Activated T-helper 2 cell treated with anti-CD3 and anti-CD28 coated beads, Interferon-gamma antibody, Interleukin-2, Interleukin-4, amounts not matched to agents 10 μg/mL and 5 μg/mL and 100 μg/mL, durations not matched to agents 14 hours and 24 hours and 36 hours (primary cell): ENCODE measurements around the gene C2orf49. TPM values are rescaled to one million over a fixed set of nuclear protein-coding genes. Genes with fewer than 3 reads are reported as not detected.

Experiments
- DNase-seq: peaks from one replicate; pipeline ENCODE4 v3.0.0; 2021; ENCODE audit warnings: low spot score
- H3K27ac Mint-ChIP-seq: one replicate; pipeline ENCODE4 v1.8.0; 2021; ENCODE audit warnings: mixed read lengths
- H3K27me3 Mint-ChIP-seq: one replicate; pipeline ENCODE4 v1.8.0; 2021; ENCODE audit warnings: low read depth, mixed read lengths
- H3K36me3 Mint-ChIP-seq: one replicate; pipeline ENCODE4 v1.8.0; 2021; ENCODE audit warnings: low read depth, mixed read lengths
- H3K4me1 Mint-ChIP-seq: one replicate; pipeline ENCODE4 v1.8.0; 2021; ENCODE audit warnings: low read depth, mixed read lengths
- H3K4me3 Mint-ChIP-seq: one replicate; pipeline ENCODE4 v1.8.0; 2021; ENCODE audit warnings: low read depth, mild to moderate bottlenecking, moderate library complexity, mixed read lengths
- H3K9me3 Mint-ChIP-seq: one replicate; pipeline ENCODE4 v1.8.0; 2021; ENCODE audit warnings: mixed read lengths
- intact Hi-C: fragments of 100-400 bp; cut with micrococcal nuclease; formaldehyde crosslinking; loops from one replicate; pipeline ENCODE4 v1.15.1; 2023
- total RNA-seq: library from RNA; stranded (reverse); gene quantifications from 2 replicates; pipeline ENCODE4 v1.2.3, GENCODE V29; 2022

C2orf49 gene
- total RNA-seq, 1 donor from 2014 or later = 19.0 TPM

DNA sequence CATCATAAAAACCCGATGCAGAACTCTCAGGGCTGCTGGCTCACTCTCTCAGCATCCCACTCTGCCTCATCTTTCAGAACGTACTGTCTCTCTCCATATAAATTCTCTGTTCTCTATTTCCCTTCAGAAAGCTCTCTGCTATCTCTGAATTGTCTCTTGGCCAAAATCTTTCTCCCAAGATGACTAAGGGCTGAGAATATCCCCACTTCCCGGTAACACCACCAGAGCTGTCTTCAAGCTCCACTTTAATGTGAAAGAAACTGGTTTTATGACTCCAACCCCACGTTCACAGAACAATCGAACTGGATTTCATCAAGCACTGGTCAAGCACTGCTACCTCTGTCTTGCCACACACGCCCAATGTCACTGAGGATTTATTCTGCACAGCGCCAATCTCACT lies 30.2 kb upstream of the C2orf49 start:
- Mint-ChIP-seq H3K36me3 (peaks cover 34% of the 10 kb centered on the region), H3K4me1 (peaks cover 13% of the 10 kb centered on the region)

DNA sequence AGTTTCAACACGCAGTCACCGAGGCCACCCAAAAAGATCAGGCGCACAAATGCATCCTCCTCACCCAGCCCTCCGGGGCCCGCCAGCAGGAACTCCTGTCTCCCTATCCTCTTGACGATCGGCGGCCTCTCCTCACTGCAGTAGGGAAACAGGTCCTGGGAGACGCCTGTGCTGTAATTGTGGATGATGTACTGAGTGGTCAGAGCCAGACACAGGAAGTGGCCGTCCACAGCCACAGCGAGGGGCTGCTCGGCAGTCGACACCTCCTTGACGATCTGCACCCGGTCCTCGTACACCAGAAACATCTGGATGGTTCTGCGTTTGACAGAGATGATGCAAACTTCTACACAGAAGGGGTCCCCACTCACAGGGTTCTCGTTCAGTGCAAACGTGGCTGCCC lies 29.8 kb upstream of the C2orf49 start:
- no peak for DNase-seq
- H3K36me3 Mint-ChIP-seq = peaks cover 32% of the 10 kb centered on the region
- H3K9me3 Mint-ChIP-seq = no peaks in the 10 kb centered on the region
- no peak overlapping the region for H3K27ac Mint-ChIP-seq
- H3K4me3 Mint-ChIP-seq = no peak overlapping the region
- peaks cover 10% of the 10 kb centered on the region for H3K4me1 Mint-ChIP-seq
- H3K27me3 Mint-ChIP-seq = no peaks in the 10 kb centered on the region
- intact Hi-C loops = no loop called here

More for the DNA sequence above, 30.2 kb upstream of the C2orf49 start:
- intact Hi-C loops = no loop called here
- H3K27ac Mint-ChIP-seq = no peak overlapping the region
- no peaks in the 10 kb centered on the region for H3K9me3 Mint-ChIP-seq
- H3K27me3 Mint-ChIP-seq = no peaks in the 10 kb centered on the region
- H3K4me3 Mint-ChIP-seq = no peak overlapping the region
- DNase-seq = no peak

DNA sequence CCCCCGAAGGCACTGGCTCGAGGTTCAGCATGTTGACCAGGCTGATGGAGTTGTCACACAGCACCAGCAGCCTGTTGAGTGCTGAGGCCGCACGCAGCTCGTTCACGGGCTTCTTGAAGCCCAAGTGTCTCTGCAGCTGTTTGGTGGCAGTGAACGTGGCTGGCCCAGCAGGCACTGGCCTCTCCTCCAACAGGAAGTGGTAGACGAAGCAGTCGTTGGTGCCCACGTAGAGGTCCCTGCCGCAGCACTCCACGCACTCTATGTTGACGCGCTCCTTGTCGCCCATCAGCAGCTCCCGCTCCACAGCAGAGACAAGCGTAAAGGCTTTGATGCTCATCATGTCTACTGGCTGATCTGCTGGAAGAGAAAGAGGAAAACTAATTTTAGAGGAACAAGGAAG lies 29.4 kb upstream of the C2orf49 start:
- DNase-seq = no peak
- Mint-ChIP-seq H3K4me3 (no peak overlapping the region), H3K27me3 (no peaks in the 10 kb centered on the region), H3K36me3 (peaks cover 28% of the 10 kb centered on the region), H3K9me3 (no peaks in the 10 kb centered on the region), H3K4me1 (peaks cover 6% of the 10 kb centered on the region), H3K27ac (no peak overlapping the region)
- intact Hi-C loops = no loop called here

DNA sequence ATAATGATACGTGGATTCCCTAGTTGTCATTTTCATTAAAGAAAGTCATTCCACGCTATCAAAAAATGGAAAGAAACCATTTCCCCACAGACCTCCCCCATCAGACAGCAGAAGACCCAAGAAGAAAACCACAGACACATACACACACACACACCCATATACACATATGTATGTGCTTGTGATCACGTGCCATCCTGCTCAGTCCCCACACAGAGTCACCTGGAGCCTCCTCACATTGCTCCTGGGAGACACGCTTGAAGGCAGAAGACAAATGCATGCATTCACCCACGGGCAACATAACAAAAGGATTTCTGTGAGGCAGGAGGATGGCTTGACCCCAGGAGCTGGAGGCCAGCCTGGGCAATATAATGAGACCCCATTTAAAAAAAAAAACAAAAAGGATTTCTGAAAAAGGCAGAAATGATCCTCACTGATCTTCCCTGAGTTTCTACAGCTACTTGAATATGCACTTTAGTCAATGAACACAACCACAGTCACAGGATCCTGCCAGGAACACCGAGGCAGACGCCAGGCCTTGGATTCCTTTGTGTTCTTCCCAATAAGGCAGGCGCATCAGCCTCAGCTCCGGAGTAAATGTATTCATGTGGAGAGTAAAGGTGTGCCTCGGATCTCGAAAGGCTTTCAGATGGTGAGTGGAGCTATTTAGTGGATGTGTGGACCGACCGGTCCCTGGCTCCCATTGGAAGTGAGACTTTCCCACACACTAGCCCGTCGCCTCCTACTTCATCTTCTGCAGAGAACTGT lies 28.8 kb upstream of the C2orf49 start:
- peaks cover 10% of the 10 kb centered on the region for H3K4me1 Mint-ChIP-seq
- no peaks in the 10 kb centered on the region for H3K9me3 Mint-ChIP-seq
- H3K36me3 Mint-ChIP-seq = peaks cover 26% of the 10 kb centered on the region
- DNase-seq = no peak
- H3K4me3 Mint-ChIP-seq = no peak overlapping the region
- no peak overlapping the region for H3K27ac Mint-ChIP-seq
- no peaks in the 10 kb centered on the region for H3K27me3 Mint-ChIP-seq
- intact Hi-C loops = no loop called here

DNA sequence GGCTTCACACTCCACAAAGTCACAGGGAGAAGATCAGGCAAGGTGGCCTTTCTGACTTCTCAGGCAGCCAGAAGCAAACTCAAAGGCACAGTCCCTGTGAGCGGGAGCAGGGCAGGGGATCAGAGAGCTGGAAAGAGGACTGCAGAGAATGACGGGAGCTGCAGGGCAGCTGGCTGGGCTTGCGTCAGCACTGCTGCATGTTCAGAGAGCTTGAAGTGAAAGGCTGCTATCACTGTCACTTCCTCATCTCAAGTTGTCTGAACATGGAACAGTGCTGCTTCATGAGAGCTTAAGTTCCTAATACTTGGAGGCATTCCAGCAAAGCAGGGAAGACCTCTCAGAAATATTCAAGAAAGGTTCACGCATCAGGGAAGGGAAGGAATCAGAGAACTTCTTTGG lies 28.2 kb upstream of the C2orf49 start:
- intact Hi-C loops = no loop called here
- Mint-ChIP-seq H3K36me3 (peaks cover 24% of the 10 kb centered on the region), H3K9me3 (no peaks in the 10 kb centered on the region), H3K4me3 (no peak overlapping the region), H3K4me1 (peaks cover 10% of the 10 kb centered on the region), H3K27me3 (no peaks in the 10 kb centered on the region), H3K27ac (no peak overlapping the region)
- no peak for DNase-seq

DNA sequence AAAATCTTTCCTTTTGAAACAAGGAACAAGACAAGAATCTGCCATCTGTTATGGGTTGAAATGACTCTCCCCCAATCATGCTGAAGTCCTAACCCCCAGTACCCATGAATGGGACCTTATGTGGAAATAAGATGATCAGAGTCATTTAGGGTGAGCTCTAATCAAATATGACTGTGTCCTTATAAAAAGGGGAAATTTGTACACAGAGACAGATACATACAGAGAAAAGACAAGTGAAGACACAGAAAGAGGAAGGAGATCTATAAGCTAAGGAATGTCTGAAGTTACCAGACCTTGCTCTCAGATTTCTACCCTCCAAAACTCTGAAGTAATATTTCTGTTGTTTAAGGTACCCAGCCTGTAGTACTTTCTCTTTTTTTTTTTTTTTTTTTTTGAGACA lies 23.5 kb upstream of the C2orf49 start:
- H3K27ac Mint-ChIP-seq = no peak overlapping the region
- no peaks in the 10 kb centered on the region for H3K9me3 Mint-ChIP-seq
- intact Hi-C loops = no loop called here
- no peak for DNase-seq
- H3K27me3 Mint-ChIP-seq = no peaks in the 10 kb centered on the region
- no peak overlapping the region for H3K4me3 Mint-ChIP-seq
- H3K4me1 Mint-ChIP-seq = peaks cover 16% of the 10 kb centered on the region
- peaks cover under 1% of the 10 kb centered on the region for H3K36me3 Mint-ChIP-seq

DNA sequence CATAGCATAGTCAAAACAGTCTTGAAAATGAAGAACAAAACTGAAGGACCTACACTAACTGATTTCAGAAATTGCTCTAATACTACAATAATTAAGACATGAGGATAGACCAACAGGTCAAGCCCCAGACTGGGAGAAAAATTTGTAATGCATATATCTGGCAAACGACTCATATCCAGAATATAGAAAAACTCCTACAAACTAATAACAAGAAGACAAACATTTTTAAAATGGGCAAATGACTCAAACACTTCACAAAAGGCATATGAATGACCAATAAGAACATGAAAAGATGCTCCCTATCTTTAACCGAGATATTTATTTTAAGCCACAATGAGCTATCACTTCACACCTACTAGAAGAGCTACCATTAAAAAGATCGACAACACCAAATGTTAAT lies 22.0 kb upstream of the C2orf49 start:
- intact Hi-C loops = no loop called here
- no peak for DNase-seq
- Mint-ChIP-seq H3K9me3 (no peaks in the 10 kb centered on the region), H3K27me3 (no peaks in the 10 kb centered on the region), H3K27ac (peak overlapping the region; percentile 4), H3K4me3 (no peak overlapping the region), H3K36me3 (no peaks in the 10 kb centered on the region), H3K4me1 (peaks cover 17% of the 10 kb centered on the region)

DNA sequence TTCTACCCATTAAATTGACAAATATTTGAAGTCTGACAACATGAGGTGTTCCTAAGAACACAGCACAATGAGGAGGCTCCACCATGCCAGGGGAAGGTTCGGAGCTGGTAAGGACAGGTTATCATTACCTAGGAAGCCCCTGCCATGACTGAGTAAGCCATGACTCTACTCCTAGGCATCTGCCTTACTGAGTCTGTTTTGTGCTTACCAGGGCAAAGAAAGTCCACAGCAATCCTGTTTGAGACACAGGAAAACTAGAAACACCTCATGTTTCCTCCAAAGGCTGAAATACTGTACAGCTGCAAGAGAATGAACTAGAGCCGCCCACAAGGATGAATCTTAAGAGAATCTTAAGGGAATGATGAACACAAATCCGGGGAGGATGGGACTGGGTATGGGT lies 19.4 kb upstream of the C2orf49 start:
- H3K9me3 Mint-ChIP-seq = no peaks in the 10 kb centered on the region
- no peaks in the 10 kb centered on the region for H3K27me3 Mint-ChIP-seq
- H3K27ac Mint-ChIP-seq = no peak overlapping the region
- H3K4me1 Mint-ChIP-seq = peaks cover 24% of the 10 kb centered on the region
- no peak for DNase-seq
- H3K36me3 Mint-ChIP-seq = peaks cover 5% of the 10 kb centered on the region
- no peak overlapping the region for H3K4me3 Mint-ChIP-seq
- intact Hi-C loops = no loop called here

DNA sequence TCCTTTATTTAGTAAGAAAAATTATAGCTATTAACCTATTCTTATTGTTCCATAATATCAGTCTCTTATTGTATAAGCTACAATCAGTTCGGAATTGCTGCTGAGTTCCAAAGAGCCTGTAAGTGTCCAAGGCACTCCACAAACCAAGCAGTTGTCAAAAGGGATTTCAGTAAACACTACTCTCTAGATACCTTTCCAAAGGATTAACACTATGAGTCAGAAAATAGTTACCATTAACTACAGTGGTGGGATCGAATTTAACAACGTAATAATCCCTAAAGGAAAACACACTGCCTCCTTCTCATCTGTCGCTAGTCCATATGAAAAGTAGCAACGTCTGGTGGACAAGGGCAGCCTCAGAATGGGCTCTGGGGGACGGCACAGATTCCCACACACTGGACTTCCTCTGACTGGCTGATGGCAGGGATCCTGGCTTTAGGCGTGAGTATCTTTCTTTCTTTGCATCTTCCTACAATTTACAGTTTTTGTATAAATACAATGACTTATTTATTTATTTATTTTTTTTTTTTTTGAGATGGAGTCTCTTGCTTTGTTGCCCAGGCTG lies 16.6 kb upstream of the C2orf49 start:
- intact Hi-C loops = no loop called here
- H3K9me3 Mint-ChIP-seq = no peaks in the 10 kb centered on the region
- no peak for DNase-seq

DNA sequence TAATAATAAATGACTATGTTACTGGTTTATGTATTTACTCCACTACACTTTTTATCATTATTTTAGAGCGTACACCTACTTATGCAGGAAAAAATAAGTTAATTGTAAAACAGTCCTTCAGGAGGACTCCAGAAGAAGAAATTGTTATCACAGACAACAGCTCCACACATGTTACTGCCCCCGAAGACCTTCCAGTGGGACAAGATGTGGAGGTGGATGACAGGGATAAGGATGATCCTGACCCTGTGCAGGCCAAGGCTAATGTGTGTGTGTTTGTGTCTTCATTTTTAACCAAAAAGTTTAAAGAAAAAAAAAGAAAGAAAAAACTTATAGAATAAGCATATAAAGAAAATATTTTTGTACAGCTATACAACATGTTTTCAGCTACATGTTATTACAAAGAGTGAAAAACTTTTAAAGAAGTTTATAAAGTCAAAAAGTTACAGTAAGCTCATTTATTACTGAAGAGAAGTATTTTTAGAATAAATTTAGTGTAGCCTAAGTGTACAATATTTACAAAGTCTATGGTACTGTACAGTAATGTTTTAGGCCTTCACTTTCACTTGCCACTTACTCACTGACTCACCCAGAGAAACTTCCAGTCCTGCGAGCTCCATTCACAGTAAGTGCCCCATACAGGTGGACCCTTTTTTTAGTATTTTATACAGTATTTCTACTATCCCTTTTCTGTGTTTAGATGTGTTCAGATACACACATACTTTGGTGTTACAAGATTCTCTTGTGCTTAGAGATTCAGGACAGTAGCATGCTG lies 15.3 kb upstream of the C2orf49 start:
- no peaks in the 10 kb centered on the region for H3K9me3 Mint-ChIP-seq
- H3K4me3 Mint-ChIP-seq = no peak overlapping the region
- no peak for DNase-seq
- H3K27ac Mint-ChIP-seq = no peak overlapping the region
- peaks cover 20% of the 10 kb centered on the region for H3K36me3 Mint-ChIP-seq
- intact Hi-C loops = no loop called here
- no peaks in the 10 kb centered on the region for H3K27me3 Mint-ChIP-seq
- H3K4me1 Mint-ChIP-seq = peaks cover 29% of the 10 kb centered on the region

More for the DNA sequence above, 16.6 kb upstream of the C2orf49 start:
- H3K4me3 Mint-ChIP-seq = no peak overlapping the region
- H3K36me3 Mint-ChIP-seq = peaks cover 19% of the 10 kb centered on the region
- peaks cover 28% of the 10 kb centered on the region for H3K4me1 Mint-ChIP-seq
- no peaks in the 10 kb centered on the region for H3K27me3 Mint-ChIP-seq
- H3K27ac Mint-ChIP-seq = no peak overlapping the region

DNA sequence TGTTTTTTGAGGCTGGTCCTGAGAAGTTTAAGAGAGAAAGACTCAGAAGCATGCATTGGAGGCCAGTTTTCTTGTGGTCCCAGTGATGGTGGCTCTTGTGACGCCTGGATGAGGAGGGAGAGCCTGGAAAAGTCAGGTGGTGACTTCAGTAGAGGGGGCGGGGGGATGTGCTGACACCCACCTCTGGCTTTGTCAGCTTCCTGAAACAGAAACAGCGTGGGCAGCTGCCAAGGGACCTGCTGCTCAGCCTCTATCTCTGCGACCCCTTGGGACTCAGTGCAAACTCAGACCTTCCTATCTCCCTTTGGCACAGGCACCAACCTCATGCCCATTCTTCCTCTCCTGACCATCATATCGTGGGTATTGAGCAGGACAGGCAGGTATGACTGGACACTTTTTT lies 14.2 kb upstream of the C2orf49 start:
- Mint-ChIP-seq H3K36me3 (peaks cover 23% of the 10 kb centered on the region), H3K9me3 (no peaks in the 10 kb centered on the region), H3K27me3 (no peaks in the 10 kb centered on the region), H3K4me1 (peaks cover 29% of the 10 kb centered on the region), H3K27ac (no peak overlapping the region), H3K4me3 (no peak overlapping the region)
- no peak for DNase-seq
- intact Hi-C loops = no loop called here

DNA sequence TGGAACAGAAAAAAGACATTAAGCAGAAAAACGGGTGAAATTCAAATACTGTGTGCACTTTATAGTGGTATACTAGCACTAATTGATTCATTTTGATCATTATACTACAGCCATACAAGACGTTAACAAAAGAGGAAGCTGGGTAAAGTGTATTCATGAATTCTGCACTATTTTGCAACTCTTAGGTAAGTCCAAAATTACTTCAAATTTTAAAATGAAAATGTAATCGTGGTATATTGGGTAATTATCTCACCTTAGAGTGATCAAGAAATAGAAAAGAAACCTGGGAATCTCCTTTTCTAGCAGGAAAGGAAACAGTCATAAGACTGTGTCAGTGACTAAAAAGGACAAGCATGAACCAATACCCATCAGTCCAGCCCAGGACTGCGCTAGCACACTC lies 13.2 kb upstream of the C2orf49 start:
- intact Hi-C loops = no loop called here
- Mint-ChIP-seq H3K9me3 (no peaks in the 10 kb centered on the region), H3K27me3 (no peaks in the 10 kb centered on the region), H3K36me3 (peaks cover 26% of the 10 kb centered on the region), H3K27ac (no peak overlapping the region), H3K4me3 (no peak overlapping the region), H3K4me1 (peaks cover 34% of the 10 kb centered on the region)
- no peak for DNase-seq

DNA sequence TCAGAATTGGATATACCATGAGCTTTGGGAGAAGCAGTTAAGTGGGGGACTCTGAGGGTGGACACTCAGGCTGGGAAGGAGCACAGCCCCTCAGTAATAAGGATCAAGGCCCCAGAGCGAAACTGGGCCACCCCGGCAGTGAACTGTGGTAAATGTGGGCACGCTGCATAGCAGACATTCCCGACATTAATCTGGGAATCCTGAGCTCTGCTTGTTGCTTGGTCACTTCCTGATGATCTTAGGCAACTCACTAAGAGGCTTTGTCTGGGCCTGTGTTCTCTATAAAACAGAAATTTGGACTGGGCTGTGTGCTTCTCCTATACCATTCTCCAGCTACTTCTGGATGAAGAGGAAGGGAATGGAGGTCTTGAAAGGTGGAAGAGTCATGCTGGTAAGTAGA lies 12.6 kb upstream of the C2orf49 start:
- H3K36me3 Mint-ChIP-seq = peaks cover 27% of the 10 kb centered on the region
- no peaks in the 10 kb centered on the region for H3K27me3 Mint-ChIP-seq
- H3K9me3 Mint-ChIP-seq = no peaks in the 10 kb centered on the region
- no peak overlapping the region for H3K4me3 Mint-ChIP-seq
- intact Hi-C loops = no loop called here
- no peak for DNase-seq
- H3K27ac Mint-ChIP-seq = no peak overlapping the region
- peaks cover 36% of the 10 kb centered on the region for H3K4me1 Mint-ChIP-seq
